Type B pancreatic cell (in vitro differentiated cells): ENCODE results near the gene LHB. TPM values are rescaled to one million over a fixed set of nuclear protein-coding genes. Genes with fewer than 3 reads are reported as not detected.

Experiments
- DNase-seq: peaks from one replicate; pipeline ENCODE4 v3.0.0; 2021; ENCODE audit warnings: mixed read lengths; ENCODE audit not compliant: unreplicated experiment; ENCODE audit errors: extremely low spot score
- H3K27ac Mint-ChIP-seq: 2 replicates; pipeline ENCODE4 v1.8.0; 2021; ENCODE audit warnings: mild to moderate bottlenecking, mixed read lengths
- H3K27me3 Mint-ChIP-seq: 2 replicates; pipeline ENCODE4 v1.8.0; 2021; ENCODE audit warnings: mixed read lengths
- H3K36me3 Mint-ChIP-seq: 2 replicates; pipeline ENCODE4 v1.8.0; 2021; ENCODE audit warnings: mixed read lengths
- H3K4me1 Mint-ChIP-seq: one replicate; pipeline ENCODE4 v1.8.0; 2021; ENCODE audit warnings: mixed read lengths; ENCODE audit not compliant: unreplicated experiment
- H3K4me3 Mint-ChIP-seq: 2 replicates; pipeline ENCODE4 v1.8.0; 2021; ENCODE audit warnings: mild to moderate bottlenecking, mixed read lengths
- H3K9me3 Mint-ChIP-seq: 2 replicates; pipeline ENCODE4 v1.8.0; 2021; ENCODE audit warnings: mixed read lengths
- total RNA-seq: library from RNA; stranded (reverse); gene quantifications from 2 replicates; pipeline ENCODE4 v1.2.1, GENCODE V29; 2021; ENCODE audit warnings: low replicate concordance
- TF ChIP-seq, protein P1 (sequence below): fragments of 200-600 bp; sonication (generic); conservative IDR thresholded peaks from 2 replicates; pipeline ENCODE4 v1.5.0; 2021; ENCODE audit warnings: antibody characterized with exemption, mild to moderate bottlenecking

The LHB gene
- total RNA-seq, 1 donor from 2014 or later, result not detected

DNA sequence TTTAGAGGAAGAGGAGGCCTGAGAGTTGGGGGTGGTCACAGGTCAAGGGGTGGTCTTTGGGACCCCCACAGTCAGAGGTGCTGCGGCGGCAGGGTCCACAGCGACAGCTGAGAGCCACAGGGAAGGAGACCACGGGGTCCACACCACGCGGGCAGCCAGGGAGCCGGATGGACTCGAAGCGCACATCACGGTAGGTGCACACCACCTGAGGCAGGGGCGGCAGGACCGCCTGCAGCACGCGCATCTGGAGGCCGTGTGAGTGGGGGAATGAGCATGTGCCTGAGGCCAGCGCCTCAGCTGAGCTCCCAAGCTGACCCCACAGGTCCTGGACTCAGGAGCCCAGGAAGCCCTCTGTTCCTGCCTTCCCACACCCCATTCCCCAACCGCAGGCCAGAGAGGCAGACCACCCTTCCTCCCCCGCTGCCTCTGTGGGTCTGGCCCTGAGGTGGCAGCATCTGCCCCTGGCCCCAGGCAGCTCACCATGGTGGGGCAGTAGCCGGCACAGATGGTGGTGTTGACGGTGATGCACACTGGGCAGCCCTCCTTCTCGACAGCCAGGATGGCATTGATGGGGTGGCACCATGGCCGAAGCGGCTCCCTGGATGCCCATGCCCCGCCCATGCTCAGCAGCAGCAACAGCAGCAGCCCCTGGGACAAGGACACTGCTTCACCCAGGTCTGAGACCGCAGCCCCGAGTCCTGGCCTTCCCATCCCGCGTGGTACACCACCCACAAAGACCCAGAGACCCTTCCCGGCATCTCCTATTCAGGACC, 638 bp downstream of the LHB start:
- H3K9me3 Mint-ChIP-seq, result no peaks in the 10 kb centered on the region
- TF ChIP-seq, protein P1, sequence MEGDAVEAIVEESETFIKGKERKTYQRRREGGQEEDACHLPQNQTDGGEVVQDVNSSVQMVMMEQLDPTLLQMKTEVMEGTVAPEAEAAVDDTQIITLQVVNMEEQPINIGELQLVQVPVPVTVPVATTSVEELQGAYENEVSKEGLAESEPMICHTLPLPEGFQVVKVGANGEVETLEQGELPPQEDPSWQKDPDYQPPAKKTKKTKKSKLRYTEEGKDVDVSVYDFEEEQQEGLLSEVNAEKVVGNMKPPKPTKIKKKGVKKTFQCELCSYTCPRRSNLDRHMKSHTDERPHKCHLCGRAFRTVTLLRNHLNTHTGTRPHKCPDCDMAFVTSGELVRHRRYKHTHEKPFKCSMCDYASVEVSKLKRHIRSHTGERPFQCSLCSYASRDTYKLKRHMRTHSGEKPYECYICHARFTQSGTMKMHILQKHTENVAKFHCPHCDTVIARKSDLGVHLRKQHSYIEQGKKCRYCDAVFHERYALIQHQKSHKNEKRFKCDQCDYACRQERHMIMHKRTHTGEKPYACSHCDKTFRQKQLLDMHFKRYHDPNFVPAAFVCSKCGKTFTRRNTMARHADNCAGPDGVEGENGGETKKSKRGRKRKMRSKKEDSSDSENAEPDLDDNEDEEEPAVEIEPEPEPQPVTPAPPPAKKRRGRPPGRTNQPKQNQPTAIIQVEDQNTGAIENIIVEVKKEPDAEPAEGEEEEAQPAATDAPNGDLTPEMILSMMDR, result no peak
- no peak for DNase-seq
- H3K4me3 Mint-ChIP-seq, result no peak overlapping the region
- no peak overlapping the region for H3K27ac Mint-ChIP-seq
- H3K4me1 Mint-ChIP-seq, result peaks cover 10% of the 10 kb centered on the region
- H3K27me3 Mint-ChIP-seq, result peaks cover 32% of the 10 kb centered on the region
- H3K36me3 Mint-ChIP-seq, result peaks cover 11% of the 10 kb centered on the region

DNA sequence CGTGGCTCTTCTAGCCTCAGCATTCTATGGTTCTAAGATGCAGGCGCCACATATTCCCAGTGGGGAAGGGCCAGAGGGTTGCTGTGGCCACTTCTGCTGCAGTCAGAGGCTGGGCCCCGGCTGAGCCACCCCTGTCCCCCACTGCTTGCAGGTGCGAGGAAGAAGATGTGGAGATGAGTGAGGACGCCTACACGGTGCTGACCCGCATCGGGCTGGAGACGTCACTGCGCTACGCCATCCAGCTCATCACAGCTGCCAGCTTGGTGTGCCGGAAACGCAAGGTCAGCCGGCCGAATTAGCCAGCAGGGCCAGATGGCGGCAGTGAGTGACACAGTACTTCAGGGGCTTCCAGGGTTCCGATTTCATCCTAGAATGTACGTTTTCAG, 2.0 kb downstream of the LHB start:
- TF ChIP-seq, protein P1, result no peak

DNA sequence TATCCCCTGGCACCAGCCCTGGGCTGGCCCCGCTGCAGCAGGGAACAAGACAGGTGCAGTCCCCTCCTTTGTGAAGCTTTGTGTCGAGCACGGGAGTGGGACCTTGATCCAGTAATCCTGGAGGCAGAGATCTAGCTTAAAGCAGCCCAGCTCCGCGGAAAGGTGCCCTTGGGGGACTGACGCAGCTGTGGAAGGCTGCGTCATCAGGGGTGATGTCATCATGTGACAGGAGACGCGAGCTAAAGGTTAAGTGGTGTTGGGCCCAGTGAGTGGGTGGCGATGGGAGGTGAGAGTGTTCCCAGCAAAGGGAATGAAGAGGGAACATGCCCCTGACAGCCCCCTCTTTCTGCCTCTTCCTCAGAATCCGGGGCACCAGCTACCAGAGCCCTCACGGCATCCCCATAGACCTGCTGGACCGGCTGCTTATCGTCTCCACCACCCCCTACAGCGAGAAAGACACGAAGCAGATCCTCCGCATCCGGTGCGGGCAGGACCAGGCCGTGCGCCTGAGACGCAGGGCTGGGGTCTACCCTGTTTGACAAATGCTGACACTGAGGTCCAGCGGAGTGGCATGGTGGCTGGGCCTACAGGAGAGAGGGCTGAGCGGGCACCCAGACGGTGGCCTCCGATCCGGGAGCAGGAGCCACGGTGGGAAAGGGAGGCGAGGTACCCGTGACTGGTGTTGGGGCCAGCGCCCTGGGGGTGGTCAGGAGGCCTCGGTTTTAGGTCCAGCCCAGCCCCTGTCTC, 2.6 kb downstream of the LHB start:
- Mint-ChIP-seq H3K9me3 (no peaks in the 10 kb centered on the region), H3K4me3 (no peak overlapping the region), H3K27ac (no peak overlapping the region), H3K27me3 (peaks cover 15% of the 10 kb centered on the region), H3K4me1 (no peaks in the 10 kb centered on the region), H3K36me3 (peaks cover 11% of the 10 kb centered on the region)
- DNase-seq, result no peak
- TF ChIP-seq, protein P1, result no peak

More for the DNA sequence above, 2.0 kb downstream of the LHB start:
- DNase-seq, result no peak
- Mint-ChIP-seq H3K27ac (no peak overlapping the region), H3K27me3 (peaks cover 19% of the 10 kb centered on the region), H3K4me3 (no peak overlapping the region), H3K36me3 (peaks cover 11% of the 10 kb centered on the region), H3K9me3 (no peaks in the 10 kb centered on the region), H3K4me1 (no peaks in the 10 kb centered on the region)

DNA sequence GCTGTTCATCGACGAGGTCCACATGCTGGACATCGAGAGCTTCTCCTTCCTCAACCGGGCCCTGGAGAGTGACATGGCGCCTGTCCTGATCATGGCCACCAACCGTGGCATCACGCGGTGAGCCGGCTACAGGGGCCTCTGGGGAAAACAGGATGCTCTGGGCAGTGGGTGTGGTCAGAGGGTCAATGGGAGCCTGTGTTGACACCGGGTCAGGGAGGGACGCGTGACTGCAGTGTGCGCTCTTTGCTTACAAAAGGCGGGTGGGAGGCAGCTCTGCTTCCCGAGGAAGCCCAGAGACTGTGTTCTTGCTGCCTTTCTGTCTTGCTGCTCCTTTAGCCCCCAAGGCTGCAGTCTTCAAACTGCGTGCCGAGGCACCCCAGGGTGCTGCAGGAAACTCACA, 5.7 kb downstream of the LHB start:
- H3K9me3 Mint-ChIP-seq, result no peaks in the 10 kb centered on the region
- H3K4me3 Mint-ChIP-seq, result no peak overlapping the region
- H3K27me3 Mint-ChIP-seq, result no peaks in the 10 kb centered on the region
- no peak for DNase-seq
- no peaks in the 10 kb centered on the region for H3K4me1 Mint-ChIP-seq
- H3K27ac Mint-ChIP-seq, result no peak overlapping the region
- TF ChIP-seq, protein P1, result no peak
- peaks cover 11% of the 10 kb centered on the region for H3K36me3 Mint-ChIP-seq

DNA sequence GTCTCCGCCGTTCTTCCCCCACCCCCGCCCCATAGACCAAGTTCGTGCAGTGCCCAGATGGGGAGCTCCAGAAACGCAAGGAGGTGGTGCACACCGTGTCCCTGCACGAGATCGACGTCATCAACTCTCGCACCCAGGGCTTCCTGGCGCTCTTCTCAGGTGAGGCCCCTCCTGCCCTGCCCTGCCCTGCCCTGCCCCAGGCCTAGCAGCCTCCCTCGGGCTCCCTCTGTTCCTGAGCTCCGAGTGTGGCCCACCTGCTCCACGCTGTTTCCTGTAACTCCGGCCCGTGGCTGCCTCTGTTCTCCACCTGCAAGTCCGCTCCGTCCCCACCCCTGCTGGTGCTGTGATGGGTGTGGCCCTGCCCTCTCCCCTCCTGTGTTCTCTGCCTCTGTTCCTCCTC, 6.4 kb downstream of the LHB start:
- no peaks in the 10 kb centered on the region for H3K9me3 Mint-ChIP-seq
- H3K27ac Mint-ChIP-seq, result no peak overlapping the region
- no peaks in the 10 kb centered on the region for H3K27me3 Mint-ChIP-seq
- no peak overlapping the region for H3K4me3 Mint-ChIP-seq
- no peak for DNase-seq
- no peaks in the 10 kb centered on the region for H3K4me1 Mint-ChIP-seq
- TF ChIP-seq, protein P1, result no peak
- peaks cover 6% of the 10 kb centered on the region for H3K36me3 Mint-ChIP-seq
